ENCODE data around the gene GLIPR2.
"Not testable (repeated sequence)": the region's sequence is repeated elsewhere in the genome, so short reads cannot be mapped to it uniquely, and the experiment has no call there.

The GLIPR2 gene

GRCh38 chr9:36121971-36122370 is 14.6 kb upstream of the GLIPR2 start:
- no peak for DNase-seq (ENCODE audit: low spot score)
- FAIRE-seq = no peak

DNA sequence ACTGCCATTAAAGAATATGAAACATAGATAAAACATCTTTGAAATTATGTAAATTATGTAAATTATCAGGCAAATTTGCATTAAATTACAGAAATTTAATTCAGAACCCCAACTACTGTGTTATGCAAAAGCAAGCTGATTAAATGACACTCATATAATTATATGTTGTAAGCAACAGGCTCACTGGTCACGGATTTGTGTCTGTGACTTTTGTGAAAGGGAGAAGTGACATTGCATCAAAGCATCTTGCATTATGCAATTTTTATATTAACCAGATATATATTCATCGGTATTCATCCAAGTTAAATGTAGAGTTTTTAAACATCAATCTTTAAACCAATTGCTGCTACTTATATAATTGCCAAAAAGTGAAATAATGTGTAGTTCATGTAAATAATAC is 13.0 kb upstream of the GLIPR2 start:
- no peak for DNase-seq (ENCODE audit: low spot score)
- FAIRE-seq = no peak

GRCh38 chr9:36125062-36125855 is 11.3 kb upstream of the GLIPR2 start:
- no peak for FAIRE-seq
- DNase-seq (ENCODE audit: low spot score) = no peak

DNA sequence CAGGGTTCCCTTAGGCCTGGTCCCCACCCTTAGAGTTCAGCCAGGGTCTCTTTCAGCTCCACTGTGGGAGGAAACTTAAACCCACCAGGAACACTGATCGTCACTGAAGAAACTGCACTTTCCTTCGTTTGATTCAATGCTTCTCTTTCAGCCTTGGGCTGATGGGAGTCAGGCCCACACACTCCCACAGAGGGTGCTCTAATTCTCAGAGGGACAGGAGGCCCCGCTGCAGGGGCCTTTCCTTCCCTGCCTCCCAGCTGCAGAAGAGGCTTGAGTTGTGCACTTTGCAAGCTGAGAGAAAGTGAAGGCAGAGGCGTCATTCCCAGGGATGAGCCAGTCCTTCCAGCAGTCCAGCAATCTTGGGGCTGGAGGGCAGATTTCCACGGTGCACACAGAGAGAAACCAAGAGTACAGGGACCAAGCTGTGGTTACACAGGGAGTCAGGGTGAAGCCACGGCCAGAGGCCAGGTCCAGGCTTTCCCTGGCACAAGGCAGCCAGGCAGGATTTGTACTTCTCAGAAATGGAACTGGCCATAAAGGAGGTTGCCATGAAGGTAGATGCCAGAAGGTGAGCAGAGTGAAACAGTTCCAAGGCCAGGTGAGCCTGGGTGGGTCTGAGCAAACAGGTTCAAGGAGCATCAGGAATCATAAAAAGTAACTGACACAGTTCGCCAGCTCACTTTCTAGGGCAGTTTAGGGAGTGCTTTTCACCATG is 10.4 kb upstream of the GLIPR2 start:
- no peak for DNase-seq (ENCODE audit: low spot score)
- no peak for FAIRE-seq

DNA sequence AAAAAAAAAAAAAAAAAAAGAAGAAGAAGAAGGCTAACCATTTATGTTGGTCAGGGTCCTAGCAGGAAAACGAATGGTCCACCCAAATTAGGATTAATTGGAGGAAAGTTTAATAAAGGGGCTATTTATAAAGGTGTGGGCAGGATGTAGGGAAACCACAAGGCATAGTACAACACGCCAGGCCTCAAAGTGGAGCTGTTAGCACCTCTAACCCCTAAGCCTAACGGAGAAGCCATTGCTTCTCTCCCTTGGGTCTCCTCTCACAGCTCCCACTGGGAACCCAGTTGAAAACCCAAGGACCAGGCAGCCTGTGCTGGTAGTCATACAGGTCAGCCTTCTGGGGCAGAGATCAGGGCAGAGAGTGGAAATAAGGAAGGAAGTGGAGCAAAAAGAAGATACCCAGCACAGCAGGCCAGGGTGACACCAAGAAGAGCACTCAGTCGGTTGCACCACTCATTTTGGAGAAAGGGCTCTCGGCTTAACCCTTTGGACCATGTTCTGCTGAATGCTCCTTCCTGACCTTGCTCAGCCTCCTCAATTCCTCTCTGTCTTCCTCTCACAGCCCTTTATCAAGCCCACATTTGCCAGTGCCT is 8.8 kb upstream of the GLIPR2 start:
- FAIRE-seq = no peak
- no peak for DNase-seq (ENCODE audit: low spot score)

- FAIRE-seq (no peak), DNase-seq (ENCODE audit: low spot score) (no peak)
Observed at GRCh38 chr9:36128349-36128748, 8.2 kb upstream of the GLIPR2 start.

- DNase-seq (ENCODE audit: low spot score) = no peak
- no peak for FAIRE-seq
Observed at GRCh38 chr9:36129139-36129538, 7.4 kb upstream of the GLIPR2 start.

GRCh38 chr9:36131666-36132065 is 4.9 kb upstream of the GLIPR2 start:
- not testable (repeated sequence) for FAIRE-seq; DNase-seq (ENCODE audit: low spot score)

DNA sequence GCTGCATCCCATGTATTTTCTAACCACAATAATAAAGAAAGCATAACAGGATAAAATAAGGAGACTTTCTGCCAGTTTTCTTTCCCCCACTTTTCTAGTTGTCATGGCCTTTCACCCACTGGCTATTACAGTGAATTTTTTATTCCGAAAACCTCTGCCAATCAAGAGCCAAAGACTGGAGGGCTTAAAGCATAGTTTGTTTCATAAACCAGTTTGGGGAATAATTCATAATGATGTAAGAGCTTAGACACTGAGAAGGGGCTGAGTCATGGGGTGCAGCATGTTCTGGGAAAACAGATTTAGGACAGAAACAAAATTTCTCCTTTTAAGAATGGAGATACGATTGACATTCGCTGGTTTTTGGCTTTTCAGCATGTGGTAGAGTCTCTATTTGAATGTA is 4.4 kb upstream of the GLIPR2 start:
- DNase-seq (ENCODE audit: low spot score) = no peak

DNA sequence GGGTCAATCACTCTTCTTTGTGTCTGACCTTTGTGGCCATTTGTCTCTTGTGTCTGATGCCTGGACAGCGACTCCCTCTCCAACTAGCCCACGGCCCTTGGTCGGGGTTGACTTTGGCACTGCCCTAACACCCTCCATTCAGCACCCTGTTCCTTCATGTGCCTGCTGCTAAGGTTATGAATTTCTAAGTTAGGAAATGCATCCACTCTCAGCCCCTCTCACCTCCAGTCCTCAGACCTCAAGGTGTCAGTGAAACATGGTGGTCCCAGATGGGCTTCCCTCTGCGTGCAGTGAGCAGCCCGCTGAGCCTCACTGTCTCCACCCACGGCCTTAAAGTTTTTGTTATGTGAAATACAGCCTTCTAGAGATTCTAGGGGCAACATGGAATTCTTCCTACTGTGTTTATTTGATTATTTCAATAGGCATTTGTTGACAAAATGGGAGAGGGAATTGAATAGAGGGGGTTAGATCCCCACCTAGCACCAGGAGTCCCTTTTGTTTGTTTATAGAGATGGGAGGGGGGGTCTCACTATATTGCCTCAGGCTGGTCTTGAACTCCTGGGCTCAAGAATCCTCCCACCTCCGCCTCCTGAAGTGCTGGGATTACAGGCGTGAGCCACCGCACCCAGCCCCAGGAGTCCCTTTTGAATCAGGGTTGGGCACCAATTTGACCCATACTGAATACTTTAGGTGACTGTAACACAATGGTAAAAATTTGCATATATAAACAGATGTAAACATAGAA is 1.6 kb upstream of the GLIPR2 start:
- FAIRE-seq = no peak
- no peak for DNase-seq (ENCODE audit: low spot score)

More for the DNA sequence above, 4.4 kb upstream of the GLIPR2 start:
- no peak for FAIRE-seq

GRCh38 chr9:36135741-36136271 is 727 bp upstream of the GLIPR2 start:
- FAIRE-seq = no peak
- no peak for DNase-seq (ENCODE audit: low spot score)

GRCh38 chr9:36136894-36137391 is 410 bp downstream of the GLIPR2 start:
- DNase-seq (ENCODE audit: low spot score) (no peak), FAIRE-seq (no peak)

DNA sequence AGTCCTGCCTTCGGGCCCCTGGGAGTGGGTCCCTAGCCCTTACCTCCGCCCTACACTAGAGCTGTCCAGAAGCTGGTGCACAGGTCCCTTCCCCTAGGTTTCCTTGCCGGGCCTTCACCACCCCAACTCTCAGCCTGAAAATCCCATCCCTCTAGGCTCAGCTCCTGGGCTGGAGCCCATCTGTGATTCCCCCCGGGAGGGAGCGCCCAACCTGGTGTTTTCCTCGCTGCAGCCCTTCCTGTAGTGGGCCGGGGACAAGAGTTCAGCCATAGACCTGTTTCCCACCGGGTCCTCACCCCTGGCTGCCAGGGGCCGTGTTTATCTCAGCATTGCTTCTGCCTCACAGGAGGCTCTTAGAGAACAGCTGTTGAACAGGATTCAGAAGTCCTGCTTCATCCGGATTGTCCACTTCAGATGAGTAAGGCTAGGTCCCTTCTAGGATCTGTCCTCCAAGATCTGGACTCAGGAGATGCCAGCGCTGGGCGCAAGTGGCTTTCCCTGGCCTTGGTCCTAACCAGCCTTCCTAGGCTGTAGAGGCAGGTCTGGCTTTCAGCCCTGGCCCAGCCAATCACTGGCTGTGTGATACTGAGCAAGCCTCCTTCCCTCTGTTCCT is 965 bp downstream of the GLIPR2 start:
- FAIRE-seq (no peak), DNase-seq (ENCODE audit: low spot score) (no peak)

DNA sequence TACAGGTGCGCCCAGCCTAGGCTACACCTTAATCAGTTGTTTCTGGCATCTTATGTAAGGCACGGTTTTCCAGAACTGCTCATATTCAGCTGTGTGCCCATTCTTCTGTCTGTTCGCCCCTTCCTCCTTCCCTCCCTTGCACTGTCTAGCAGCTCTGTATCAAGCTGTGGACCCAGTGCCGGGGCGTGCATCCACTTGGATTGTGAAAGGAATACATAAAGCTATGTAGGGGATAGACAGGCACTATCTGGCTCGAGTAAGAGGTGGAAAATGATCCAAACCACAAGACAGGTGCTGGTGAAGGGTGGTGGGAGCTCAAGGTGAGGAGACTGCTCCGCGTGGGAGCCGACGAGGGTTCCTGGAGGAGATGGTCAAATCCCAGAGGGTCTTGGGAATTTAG is 2.0 kb downstream of the GLIPR2 start:
- DNase-seq (ENCODE audit: low spot score) (no peak), FAIRE-seq (no peak)

GRCh38 chr9:36138901-36139300 is 2.4 kb downstream of the GLIPR2 start:
- no peak for DNase-seq (ENCODE audit: low spot score)
- FAIRE-seq = no peak

- no peak for FAIRE-seq
- DNase-seq (ENCODE audit: low spot score) = no peak
Observed at GRCh38 chr9:36140086-36141084, 3.9 kb downstream of the GLIPR2 start.

GRCh38 chr9:36141288-36141687 is 4.8 kb downstream of the GLIPR2 start:
- FAIRE-seq (no peak), DNase-seq (ENCODE audit: low spot score) (no peak)

DNA sequence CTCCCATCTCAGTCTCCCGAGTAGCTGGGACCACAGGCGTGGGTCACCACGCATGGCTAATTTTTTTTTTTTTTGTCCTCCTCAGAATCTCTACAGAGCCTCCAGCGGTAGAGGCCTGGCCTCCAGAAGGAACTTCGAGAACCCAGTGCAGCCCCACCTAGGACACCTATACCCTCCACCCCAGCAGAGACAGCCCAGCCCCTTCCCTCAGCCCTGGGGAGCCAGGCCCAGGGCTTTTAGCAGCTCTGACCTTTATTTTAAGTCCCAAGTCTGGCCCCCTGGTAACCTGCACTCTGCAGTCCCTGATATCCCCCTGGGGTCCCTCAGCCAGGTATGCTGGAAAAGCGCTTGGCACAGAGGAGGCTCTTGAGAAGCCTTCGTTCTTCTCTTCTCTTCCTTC is 5.2 kb downstream of the GLIPR2 start:
- FAIRE-seq (no peak), DNase-seq (ENCODE audit: low spot score) (no peak)

DNA sequence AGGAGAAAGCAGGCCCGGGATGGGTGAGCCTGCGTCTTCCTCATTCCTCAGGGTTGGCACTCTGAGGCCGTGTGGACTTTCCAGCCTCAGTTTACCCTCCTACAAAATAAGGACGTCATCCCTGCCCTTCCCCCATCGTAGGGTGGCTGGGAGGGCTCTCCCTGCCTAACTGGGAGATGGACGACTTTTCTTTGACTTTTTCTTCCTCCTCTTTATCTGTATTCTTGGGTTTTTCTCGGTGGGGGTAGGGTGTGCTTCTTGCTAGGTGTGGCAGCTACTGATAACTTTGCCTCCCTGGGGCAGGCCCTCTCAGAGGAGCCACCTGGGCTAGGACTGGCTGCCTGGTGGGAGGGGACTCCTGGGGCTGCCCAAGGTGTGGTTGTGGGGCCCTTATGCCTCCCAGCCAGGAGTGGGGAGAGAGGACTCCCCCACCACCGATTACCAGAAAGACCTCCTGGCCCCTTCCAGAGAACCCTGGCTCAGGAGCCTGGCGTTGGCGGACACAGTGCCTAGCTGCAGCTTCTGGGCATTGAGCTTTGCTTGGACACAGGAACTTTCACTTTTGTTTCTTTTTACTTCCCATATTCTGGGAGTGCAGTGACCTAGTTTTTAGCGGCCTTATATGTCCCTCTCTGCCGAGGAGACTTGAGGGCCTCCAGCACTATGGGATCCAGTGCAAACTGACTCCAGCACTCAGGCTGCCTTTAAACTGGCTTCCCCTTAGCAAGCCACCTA is 6.1 kb downstream of the GLIPR2 start:
- no peak for FAIRE-seq

More for the DNA sequence above, 6.1 kb downstream of the GLIPR2 start:
- no peak for DNase-seq (ENCODE audit: low spot score)

All from urothelium cell line (cell line).